ENCODE results near the gene EPN1.

EPN1 gene

DNA sequence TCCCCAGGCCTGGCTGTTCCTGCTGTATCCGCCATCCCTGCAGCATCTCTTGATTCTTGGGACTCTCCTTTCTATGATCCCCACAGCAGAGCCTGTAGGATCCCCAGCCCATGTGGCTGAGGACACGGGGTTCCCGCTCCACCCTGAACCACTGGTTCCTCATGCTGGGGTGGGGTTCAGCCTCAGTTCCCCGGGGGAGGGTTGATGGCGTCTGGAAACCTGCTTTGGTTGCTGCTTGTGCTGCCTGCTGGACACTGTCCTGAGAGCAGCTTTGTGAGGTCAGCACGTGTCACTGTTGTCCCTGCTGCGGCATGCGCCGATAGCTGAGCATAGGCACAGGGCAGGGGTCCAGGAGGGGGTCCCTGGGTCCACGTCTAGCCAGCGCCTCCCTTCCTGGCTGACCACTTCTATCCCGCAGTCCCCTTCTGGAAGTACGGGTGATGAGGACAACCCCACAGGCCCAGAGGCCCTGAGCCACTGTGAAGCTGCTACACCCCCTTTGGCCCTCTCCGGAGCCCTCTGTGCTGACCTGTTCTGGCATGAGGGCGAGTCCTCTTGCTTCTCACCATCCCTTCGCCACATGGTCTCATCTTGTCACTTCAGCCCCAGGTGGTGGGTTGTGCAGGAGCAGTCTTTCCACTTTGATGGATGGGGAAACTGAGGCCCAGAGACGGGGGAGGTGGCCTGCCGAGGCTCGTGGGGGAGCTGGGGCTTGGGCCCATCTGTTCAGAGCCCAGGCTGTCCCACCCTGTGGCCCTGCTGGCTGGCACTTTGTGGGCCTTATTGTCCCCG, 5.5 kb downstream of the EPN1 start:
- no peak for DNase-seq

DNA sequence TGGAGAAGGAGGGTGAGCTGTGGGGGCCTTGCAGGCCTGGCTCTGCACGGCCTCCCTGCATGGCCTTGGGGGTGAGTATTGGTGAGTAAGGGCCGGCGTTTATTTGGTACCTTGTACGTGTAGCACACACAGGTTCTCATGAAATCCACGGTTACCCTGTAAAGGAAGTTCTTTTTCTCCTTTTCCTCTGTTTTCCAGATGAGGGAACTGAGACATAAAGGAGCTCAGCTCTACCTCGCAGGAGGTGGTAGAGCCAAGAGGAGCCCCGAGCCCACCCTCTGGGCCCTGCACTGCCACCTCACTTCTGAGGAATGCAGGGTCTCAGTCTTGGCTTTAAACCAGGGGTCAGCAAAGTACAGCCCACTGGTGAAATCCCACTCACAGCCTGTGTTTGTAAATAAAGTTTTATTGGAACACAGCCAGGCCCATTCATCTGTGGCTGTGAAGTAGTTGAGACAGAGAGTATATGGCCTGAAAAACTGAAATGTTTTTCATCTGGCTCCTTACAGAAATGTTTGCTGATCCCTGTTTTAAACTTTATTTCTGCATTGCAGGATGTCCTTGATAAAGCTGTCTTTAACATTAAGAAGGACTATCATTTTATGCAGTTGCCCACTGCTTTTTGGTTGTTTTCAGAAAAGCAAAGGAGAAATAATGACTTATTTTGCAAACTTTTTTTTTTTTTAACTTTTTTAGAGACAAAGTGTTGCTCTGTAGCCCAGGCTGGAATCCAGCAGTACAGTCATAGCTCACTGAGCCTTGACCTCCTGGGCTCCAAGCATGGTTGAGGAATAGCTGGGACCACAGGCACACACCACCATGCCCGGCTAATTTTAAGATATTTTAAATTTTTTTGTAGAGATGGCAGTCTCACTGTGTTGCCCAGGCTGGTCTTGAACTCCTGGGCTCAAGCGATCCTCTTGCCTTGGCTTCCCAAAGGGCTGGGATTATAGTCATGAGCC, 6.4 kb downstream of the EPN1 start:
- no peak for DNase-seq

- no peak for DNase-seq
Observed at GRCh38 chr19:55683449-55684261, 8.6 kb downstream of the EPN1 start.

GRCh38 chr19:55684946-55685681, 10.1 kb downstream of the EPN1 start:
- no peak for DNase-seq

DNA sequence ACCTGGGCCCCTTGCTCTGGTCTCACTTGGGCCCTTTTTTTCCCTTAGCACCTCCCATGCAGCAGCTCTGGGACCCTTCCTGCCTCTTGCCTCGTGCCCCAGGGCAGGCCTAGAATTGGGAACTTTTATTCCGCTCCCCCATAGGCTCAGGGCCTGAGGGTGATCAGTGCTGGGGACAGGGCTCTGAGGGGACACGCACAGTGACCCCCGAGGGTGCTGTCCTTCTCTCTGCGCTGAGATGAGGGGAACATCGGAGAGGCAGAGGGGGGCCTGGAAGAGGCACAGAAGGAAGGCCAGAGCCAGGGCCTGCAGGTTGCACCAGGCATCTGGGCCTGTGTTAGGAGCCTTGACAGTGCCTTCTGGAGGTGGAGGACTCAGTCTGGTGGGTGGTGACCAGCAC, 10.8 kb downstream of the EPN1 start:
- no peak for DNase-seq

GRCh38 chr19:55686311-55687050, 11.5 kb downstream of the EPN1 start:
- DNase-seq = no peak

DNA sequence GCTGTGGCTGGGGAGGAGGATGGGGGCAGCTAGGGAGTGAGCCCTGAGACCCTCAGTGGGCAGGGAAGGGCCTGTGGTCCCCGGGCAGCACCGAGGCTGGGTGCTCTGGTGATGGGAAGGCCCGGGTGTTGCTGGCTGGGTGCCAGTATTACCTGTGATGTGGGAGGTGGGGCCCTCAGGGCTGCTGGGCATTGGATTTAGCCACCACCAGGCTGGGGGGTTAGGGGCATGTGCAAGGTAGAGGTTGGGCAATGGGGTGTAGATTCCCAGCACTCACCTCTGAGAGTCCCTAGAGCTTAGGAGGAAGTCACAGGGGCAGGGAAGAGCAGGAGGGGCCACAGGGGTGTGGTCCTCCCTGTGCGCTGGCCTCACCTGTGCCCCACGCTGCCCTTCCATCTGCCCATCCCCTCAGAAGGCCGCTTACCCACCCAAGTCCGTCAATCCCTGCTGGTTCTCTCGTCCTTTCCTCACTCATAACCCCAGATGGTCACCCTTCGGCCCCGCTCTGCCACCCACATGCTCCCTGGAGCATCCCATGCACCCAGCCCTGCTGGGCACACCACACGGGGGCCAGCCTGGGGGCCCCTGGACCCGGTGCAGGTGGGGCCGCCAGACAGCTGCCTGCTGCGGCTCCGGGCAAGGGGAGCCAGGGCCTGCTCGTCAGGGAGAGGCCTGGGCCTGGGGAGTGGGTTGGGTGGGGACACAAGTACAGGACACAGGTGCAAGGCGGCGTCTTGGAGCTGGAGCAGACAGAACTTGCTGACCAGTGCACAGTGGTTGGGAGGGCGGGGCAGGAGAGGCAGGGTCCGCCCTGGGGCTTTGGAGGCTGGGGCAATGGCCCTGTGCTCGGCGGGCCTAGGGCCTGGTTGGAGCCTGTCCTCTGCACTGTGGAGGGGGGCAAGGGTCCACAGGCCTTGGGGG, 12.5 kb downstream of the EPN1 start:
- DNase-seq = no peak

DNA sequence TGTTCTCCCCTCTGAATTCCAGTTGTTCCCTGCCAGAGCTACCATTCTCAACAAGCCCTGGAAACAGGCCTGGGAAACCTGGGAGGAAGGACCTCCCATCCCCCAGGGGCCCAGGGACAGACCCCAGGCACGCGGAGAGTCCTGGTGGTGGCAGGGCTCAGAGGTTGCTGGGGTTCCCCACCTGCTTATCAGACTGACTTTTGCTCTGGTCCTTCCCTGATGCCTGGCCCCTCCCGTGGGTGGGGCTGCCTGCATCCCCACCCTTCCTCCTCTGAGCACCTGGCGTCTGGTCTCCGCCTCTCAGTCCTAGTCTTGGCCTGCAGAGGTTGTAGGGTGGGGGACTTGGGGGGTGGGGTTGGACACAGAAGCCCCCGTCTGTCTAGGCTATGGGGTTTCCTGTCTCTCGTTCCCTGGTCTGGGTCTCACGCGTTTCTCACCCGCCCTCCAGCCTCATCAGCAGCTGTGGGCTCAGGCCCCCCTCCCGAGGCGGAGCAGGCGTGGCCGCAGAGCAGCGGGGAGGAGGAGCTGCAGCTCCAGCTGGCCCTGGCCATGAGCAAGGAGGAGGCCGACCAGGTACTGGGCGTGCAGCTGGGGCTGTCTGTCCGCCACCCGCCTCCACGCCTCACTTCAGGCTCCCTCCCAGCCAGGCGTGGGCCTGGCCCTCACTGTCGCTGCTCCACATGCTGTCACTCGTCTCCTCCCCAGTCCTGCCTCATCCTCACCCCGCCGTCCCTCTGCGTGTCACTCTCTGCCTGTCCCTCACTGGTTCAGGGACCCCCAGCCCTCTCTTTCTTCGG, 13.6 kb downstream of the EPN1 start:
- no peak for DNase-seq

GRCh38 chr19:55689411-55690108, 14.5 kb downstream of the EPN1 start:
- no peak for DNase-seq

DNA sequence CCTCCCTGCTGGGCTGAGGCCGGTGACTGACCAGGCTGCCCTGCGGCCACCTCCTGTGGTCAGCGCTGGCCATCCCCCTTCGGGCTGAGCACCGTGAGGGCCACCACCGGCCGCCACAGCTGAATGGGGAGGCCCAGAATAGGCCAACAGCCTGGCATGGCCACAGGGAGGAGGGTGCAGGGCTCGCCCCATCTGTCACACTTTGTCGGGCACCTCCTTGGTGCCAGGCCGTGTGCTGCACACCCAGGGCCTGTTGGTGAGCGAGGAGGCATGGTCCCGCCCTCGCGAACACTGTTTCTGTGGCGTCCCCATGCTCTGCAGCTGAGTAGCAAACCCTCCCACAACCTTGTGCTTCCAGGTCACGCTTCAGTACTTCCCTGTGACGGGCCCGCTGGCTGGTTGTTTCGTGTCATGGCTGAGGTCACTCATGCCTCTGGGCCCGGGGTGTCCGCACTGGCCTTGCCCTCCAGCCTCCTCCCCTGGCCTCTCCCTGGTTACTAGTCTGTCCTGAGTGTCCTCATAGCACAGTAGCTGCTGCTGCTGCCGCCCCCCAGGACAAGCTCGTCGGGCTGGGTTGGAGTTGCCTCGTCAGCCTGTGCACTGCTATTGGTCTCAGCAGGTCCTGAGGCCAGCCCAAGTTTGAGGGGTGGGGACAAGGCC, 15.2 kb downstream of the EPN1 start:
- DNase-seq = no peak

DNA sequence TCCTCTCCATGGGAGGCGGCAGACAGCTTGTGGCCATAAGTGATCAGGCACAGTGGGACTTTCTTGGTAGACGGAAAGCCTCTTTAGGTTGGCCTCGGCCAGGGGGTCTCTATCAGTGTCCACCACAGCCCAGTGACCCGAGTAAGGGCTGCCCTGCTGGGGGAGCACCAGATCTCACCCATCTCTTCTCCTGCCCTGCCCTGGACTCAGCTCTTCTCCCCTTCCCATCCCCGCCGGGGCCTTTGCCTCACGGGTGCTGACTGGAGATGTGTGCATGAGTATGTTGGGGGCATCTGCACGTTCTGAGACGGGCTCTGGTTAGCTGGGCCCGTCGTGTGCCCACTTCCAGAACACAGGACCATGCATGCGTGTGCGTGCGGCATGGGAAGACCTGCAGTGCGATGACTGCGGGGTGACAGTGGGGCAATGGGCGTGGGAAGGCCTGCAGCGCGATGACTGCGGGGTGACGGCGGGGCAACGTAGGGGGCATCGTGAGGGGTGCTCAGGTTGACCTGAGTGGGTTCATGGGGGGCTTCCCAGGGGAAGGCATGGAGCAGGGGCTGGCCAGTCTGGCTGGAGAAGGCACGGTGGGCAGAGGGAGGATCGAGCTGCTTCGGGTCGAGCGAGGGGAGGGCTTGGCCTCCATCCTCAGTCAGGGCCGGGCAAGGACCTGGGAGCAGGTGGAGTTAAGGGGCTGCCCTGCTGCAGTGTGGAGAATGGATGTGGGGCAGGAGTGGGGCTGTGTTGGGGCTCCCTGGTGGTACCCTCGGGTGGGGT, 15.9 kb downstream of the EPN1 start:
- DNase-seq = no peak

- DNase-seq = no peak
Observed at GRCh38 chr19:55691561-55692481, 16.8 kb downstream of the EPN1 start.

GRCh38 chr19:55692681-55693081, 17.7 kb downstream of the EPN1 start:
- no peak for DNase-seq

DNA sequence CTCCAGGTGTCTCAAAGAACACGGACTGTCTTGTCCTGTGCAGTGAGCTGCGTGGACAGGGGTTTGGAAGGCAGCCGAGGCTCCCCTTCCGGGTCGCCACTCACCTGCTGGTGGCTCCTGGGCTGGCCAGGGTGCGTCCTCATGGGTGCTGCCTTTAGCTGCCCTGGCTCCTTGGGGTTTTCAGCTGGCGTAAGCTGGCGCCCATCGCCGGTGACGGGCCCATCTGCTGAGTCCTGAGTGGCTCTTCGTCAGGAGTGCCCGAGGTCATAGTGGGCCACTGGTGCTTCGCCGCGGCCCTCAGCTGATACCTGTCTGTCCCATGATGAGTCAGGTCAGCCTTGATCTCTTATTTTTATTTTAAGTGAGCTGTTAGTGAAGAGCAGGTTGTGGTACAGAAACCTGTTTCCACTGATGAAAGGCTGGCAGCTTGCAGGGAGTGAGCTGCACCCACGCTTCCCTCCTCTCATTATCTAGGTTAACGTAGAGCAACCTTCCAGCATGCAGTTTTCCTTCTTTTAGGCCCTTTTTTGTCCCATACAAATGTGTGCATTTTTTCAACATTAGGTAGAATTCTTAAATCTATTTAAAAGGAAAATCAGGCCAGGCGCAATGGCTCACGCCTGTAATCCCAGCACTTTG, 18.4 kb downstream of the EPN1 start:
- DNase-seq = no peak

DNA sequence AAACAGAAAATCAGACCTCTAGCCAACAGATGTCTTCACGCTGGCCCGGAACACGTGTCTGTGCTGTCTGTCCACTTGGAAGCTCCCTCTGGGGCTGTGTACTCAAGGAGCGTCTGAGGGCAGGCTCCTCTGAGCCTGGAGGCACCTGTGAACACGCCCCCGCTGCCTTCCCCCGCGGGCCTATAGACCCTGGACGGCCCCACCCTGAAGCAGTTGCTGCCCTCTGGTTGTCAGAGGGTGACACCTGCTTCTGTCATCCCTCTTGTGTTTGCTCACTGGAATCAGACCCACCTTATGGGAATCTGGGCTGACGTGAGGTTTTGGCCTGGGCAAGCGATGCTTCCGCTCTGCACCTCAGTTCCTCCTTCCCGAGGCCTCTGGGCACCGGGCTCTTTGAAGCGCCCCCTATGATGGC, 19.2 kb downstream of the EPN1 start:
- DNase-seq = no peak

Measured in stimulated activated CD4-positive, alpha-beta T cell treated with anti-CD3 and anti-CD28 coated beads, Interleukin-4, amount 100 ng/mL, for 4 hours (primary cell).